Mesenchymal stem cell (in vitro differentiated cells and primary cell): ENCODE measurements around the gene SEMG2.

Experiments
- DNase-seq: peaks from one replicate; pipeline ENCODE4 v3.0.0-alpha.2; 2013
- H2AFZ ChIP-seq: one replicate; pipeline ENCODE4 v1.6.1; 2013; ENCODE audit warnings: low read depth, mild to moderate bottlenecking, control low read depth, inconsistent platforms, low read length, moderate library complexity
- H2AK5ac ChIP-seq: 2 replicates; pipeline ENCODE4 v1.6.1; 2013; ENCODE audit warnings: low read length, moderate library complexity, mild to moderate bottlenecking, inconsistent platforms; ENCODE audit not compliant: severe bottlenecking
- H2BK120ac ChIP-seq: one replicate; pipeline ENCODE4 v1.6.1; 2013; ENCODE audit warnings: low read depth, mild to moderate bottlenecking, inconsistent platforms, low read length, moderate library complexity
- H2BK12ac ChIP-seq, 2 experiments: one replicate each; pipeline ENCODE4 v1.6.1; 2013; ENCODE audit warnings: inconsistent platforms in 2 of 2, low read length in 2 of 2, mild to moderate bottlenecking in 2 of 2, moderate library complexity in 2 of 2, control low read depth in 1 of 2
- H2BK15ac ChIP-seq: one replicate; pipeline ENCODE4 v1.6.1; 2013; ENCODE audit warnings: mild to moderate bottlenecking, low read depth, inconsistent platforms; ENCODE audit not compliant: poor library complexity, severe bottlenecking
- H2BK5ac ChIP-seq: 2 replicates; pipeline ENCODE4 v1.6.1; 2013; ENCODE audit warnings: low read depth, mild to moderate bottlenecking, low read length, control low read depth, inconsistent platforms; ENCODE audit not compliant: poor library complexity, severe bottlenecking
- H3K14ac ChIP-seq, 2 experiments: one replicate each; pipeline ENCODE4 v1.6.1; 2013; ENCODE audit warnings: inconsistent platforms in 2 of 2, low read length in 2 of 2, control low read depth in 1 of 2, mild to moderate bottlenecking in 1 of 2, moderate library complexity in 1 of 2
- H3K18ac ChIP-seq, 2 experiments: one replicate each; pipeline ENCODE4 v1.6.1; 2013; ENCODE audit warnings: inconsistent platforms in 2 of 2, low read length in 2 of 2, control low read depth in 1 of 2, low read depth in 1 of 2, mild to moderate bottlenecking in 1 of 2
- H3K23ac ChIP-seq, 2 experiments: one replicate each; pipeline ENCODE4 v1.6.1; 2013; ENCODE audit warnings: inconsistent platforms in 2 of 2, low read length in 2 of 2, mild to moderate bottlenecking in 2 of 2, moderate library complexity in 2 of 2, control low read depth in 1 of 2
- H3K27ac ChIP-seq: 2 replicates; pipeline ENCODE4 v1.5.1; 2013; ENCODE audit warnings: mild to moderate bottlenecking, moderate library complexity, low read length, control low read depth, inconsistent platforms; ENCODE audit not compliant: poor library complexity, severe bottlenecking
- H3K27me3 ChIP-seq, 2 experiments: 2 replicates each; pipeline versions ENCODE4 v1.6.1 to v1.7.0; 2013; ENCODE audit warnings: low read length in 2 of 2, mild to moderate bottlenecking in 2 of 2, moderate library complexity in 2 of 2, control low read depth in 1 of 2, inconsistent platforms in 1 of 2; ENCODE audit not compliant: control insufficient read depth in 1 of 2, insufficient read depth in 1 of 2
- H3K36me3 ChIP-seq, 2 experiments: 2 replicates each; pipeline versions ENCODE4 v1.6.1 to v1.7.0; 2013; ENCODE audit warnings: low read length in 2 of 2, control low read depth in 1 of 2, inconsistent platforms in 1 of 2, low read depth in 1 of 2, mild to moderate bottlenecking in 1 of 2; ENCODE audit not compliant: insufficient read depth in 2 of 2, control insufficient read depth in 1 of 2
- H3K4ac ChIP-seq, 2 experiments: one replicate each; pipeline ENCODE4 v1.6.1; 2013; ENCODE audit warnings: inconsistent platforms in 2 of 2, low read length in 2 of 2, mild to moderate bottlenecking in 2 of 2, moderate library complexity in 2 of 2, control low read depth in 1 of 2, low read depth in 1 of 2
- H3K4me1 ChIP-seq: 2 replicates; pipeline ENCODE4 v1.6.1; 2013; ENCODE audit warnings: low read depth, low read length, control low read depth; ENCODE audit not compliant: control insufficient read depth, insufficient read depth
- H3K4me2 ChIP-seq: 2 replicates; pipeline ENCODE4 v1.6.1; 2013; ENCODE audit warnings: low read length, mild to moderate bottlenecking, inconsistent platforms; ENCODE audit not compliant: poor library complexity, severe bottlenecking
- H3K4me3 ChIP-seq, 2 experiments: 2 replicates each; pipeline versions ENCODE4 v1.5.1 to v1.7.0; 2013; ENCODE audit warnings: low read length in 2 of 2, mild to moderate bottlenecking in 2 of 2, control low read depth in 1 of 2, low read depth in 1 of 2; ENCODE audit not compliant: insufficient read depth in 1 of 2
- H3K79me1 ChIP-seq: replicated peaks from 2 replicates; pipeline ENCODE4 v1.6.1; 2013; ENCODE audit warnings: mild to moderate bottlenecking, control low read depth, low read length, inconsistent platforms; ENCODE audit not compliant: poor library complexity, severe bottlenecking
- H3K9ac ChIP-seq: 2 replicates; pipeline ENCODE4 v1.7.0; 2013; ENCODE audit warnings: mild to moderate bottlenecking, low read length, moderate library complexity
- H3K9me3 ChIP-seq: 2 replicates; pipeline ENCODE4 v1.7.0; 2013; ENCODE audit warnings: mild to moderate bottlenecking, low read length; ENCODE audit not compliant: control insufficient read depth
- H4K8ac ChIP-seq: one replicate; pipeline ENCODE4 v1.6.1; 2013; ENCODE audit warnings: inconsistent platforms, mild to moderate bottlenecking, low read length, moderate library complexity
- H4K91ac ChIP-seq: one replicate; pipeline ENCODE4 v1.6.1; 2013; ENCODE audit warnings: mild to moderate bottlenecking, low read length, inconsistent platforms
- WGBS: methylation state at CpG from one replicate; pipeline ENCODE4 v1.1.7; 2013; ENCODE audit warnings: mixed read lengths; 5-methylcytosine and 5-hydroxymethylcytosine counted together

SEMG2 gene

DNA sequence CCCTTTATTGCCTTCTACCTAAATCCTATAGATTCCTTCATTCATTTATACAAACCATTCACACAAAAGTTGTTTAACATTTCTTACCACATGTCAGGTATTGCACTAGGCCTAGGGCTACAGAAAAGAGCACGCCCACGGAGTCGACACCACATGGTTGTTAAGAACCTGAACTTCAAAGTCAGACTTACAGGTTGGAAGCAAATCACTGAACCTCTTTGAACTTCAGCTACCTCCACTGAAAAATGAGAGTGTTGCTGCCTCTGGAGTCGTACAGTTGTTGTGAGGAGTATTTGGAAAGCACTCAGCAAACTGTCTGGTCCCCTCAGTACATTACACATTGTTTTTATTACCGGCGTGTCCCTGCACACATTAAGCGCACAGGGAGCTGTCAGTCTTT is 36.5 kb downstream of the SEMG2 start:
- Histone ChIP-seq H2BK5ac (no peak overlapping the region), H3K27me3 (peaks cover 17 to 63% of the 10 kb centered on the region in 2 experiments), H3K18ac (no peak overlapping the region), H3K4ac (no peak overlapping the region), H3K9me3 (no peaks in the 10 kb centered on the region), H2BK15ac (no peak overlapping the region), H2BK120ac (no peak overlapping the region), H3K14ac (no peak overlapping the region), H2BK12ac (no peak overlapping the region), H3K4me1 (no peaks in the 10 kb centered on the region), H3K9ac (no peak overlapping the region), H2AK5ac (no peak overlapping the region), H2AFZ (no peak overlapping the region), H3K79me1 (no peaks in the 10 kb centered on the region), H3K36me3 (no peaks in the 10 kb centered on the region), H4K8ac (no peak overlapping the region), H3K4me2 (no peak overlapping the region), H3K4me3 (no peak overlapping the region), H3K23ac (no peak overlapping the region), H3K27ac (no peak overlapping the region), H4K91ac (no peak overlapping the region)
- no peak for DNase-seq
- 92% methylated on average over 7 of the region's 7 CpGs for WGBS

- H2BK5ac ChIP-seq = no peak overlapping the region
- no peaks in the 10 kb centered on the region for H3K79me1 ChIP-seq
- H3K9me3 ChIP-seq = no peaks in the 10 kb centered on the region
- H3K4me2 ChIP-seq = no peak overlapping the region
- H3K4me3 ChIP-seq = no peak overlapping the region
- no peak overlapping the region for H4K8ac ChIP-seq
- H4K91ac ChIP-seq = no peak overlapping the region
- H3K27ac ChIP-seq = no peak overlapping the region
- peaks cover 17 to 63% of the 10 kb centered on the region in 2 experiments for H3K27me3 ChIP-seq
- DNase-seq = no peak
- no peak overlapping the region for H2BK120ac ChIP-seq
- H2AFZ ChIP-seq = no peak overlapping the region
- no peak overlapping the region for H2BK12ac ChIP-seq
- no peak overlapping the region for H3K14ac ChIP-seq
- H2AK5ac ChIP-seq = no peak overlapping the region
- H3K23ac ChIP-seq = no peak overlapping the region
- no peak overlapping the region for H3K4ac ChIP-seq
- no peaks in the 10 kb centered on the region for H3K4me1 ChIP-seq
- H3K9ac ChIP-seq = no peak overlapping the region
- 83% methylated on average over 2 of the region's 3 CpGs for WGBS
- H3K36me3 ChIP-seq = no peaks in the 10 kb centered on the region
- H2BK15ac ChIP-seq = no peak overlapping the region
- H3K18ac ChIP-seq = no peak overlapping the region
Measured at GRCh38 chr20:45258259-45258658, 37.1 kb downstream of the SEMG2 start.

- H3K14ac ChIP-seq = no peak overlapping the region
- no peaks in the 10 kb centered on the region for H3K36me3 ChIP-seq
- WGBS = 74% methylated on average over 2 of the region's 2 CpGs
- no peak overlapping the region for H2BK15ac ChIP-seq
- H3K4ac ChIP-seq = no peak overlapping the region
- DNase-seq = no peak
- no peak overlapping the region for H2BK12ac ChIP-seq
- H3K79me1 ChIP-seq = no peaks in the 10 kb centered on the region
- H2BK120ac ChIP-seq = no peak overlapping the region
- no peak overlapping the region for H2AFZ ChIP-seq
- H3K9me3 ChIP-seq = no peaks in the 10 kb centered on the region
- no peak overlapping the region for H4K8ac ChIP-seq
- no peaks in the 10 kb centered on the region for H3K4me1 ChIP-seq
- H3K9ac ChIP-seq = no peak overlapping the region
- H3K27ac ChIP-seq = no peak overlapping the region
- no peak overlapping the region for H3K18ac ChIP-seq
- peaks cover 17 to 60% of the 10 kb centered on the region in 2 experiments for H3K27me3 ChIP-seq
- no peak overlapping the region for H4K91ac ChIP-seq
- no peak overlapping the region for H3K23ac ChIP-seq
- no peak overlapping the region for H3K4me2 ChIP-seq
- no peak overlapping the region for H3K4me3 ChIP-seq
- H2AK5ac ChIP-seq = no peak overlapping the region
- H2BK5ac ChIP-seq = no peak overlapping the region
Measured at GRCh38 chr20:45258664-45259063, 37.5 kb downstream of the SEMG2 start.

GRCh38 chr20:45263556-45264266 is 42.5 kb downstream of the SEMG2 start:
- Histone ChIP-seq H3K27me3 (peaks cover 26 to 52% of the 10 kb centered on the region in 2 experiments), H3K36me3 (no peaks in the 10 kb centered on the region), H3K9me3 (no peaks in the 10 kb centered on the region), H2BK120ac (no peak overlapping the region), H3K4me3 (no peak overlapping the region), H3K4me2 (no peak overlapping the region), H3K18ac (no peak overlapping the region), H2BK5ac (no peak overlapping the region), H3K4ac (no peak overlapping the region), H2BK12ac (no peak overlapping the region), H3K23ac (no peak overlapping the region), H2BK15ac (no peak overlapping the region), H3K79me1 (no peaks in the 10 kb centered on the region), H3K9ac (no peak overlapping the region), H2AK5ac (no peak overlapping the region), H3K27ac (no peak overlapping the region), H4K91ac (no peak overlapping the region), H4K8ac (no peak overlapping the region), H3K14ac (no peak overlapping the region), H3K4me1 (no peaks in the 10 kb centered on the region), H2AFZ (no peak overlapping the region)
- no peak for DNase-seq
- 42% methylated on average over 1 of the region's 3 CpGs for WGBS
